ENCODE data around the gene FHAD1.
A peak's percentile ranks its signal among the peaks of the same experiment; 100 is the strongest.

FHAD1 gene

GRCh38 chr1:15249081-15249480 is 2.1 kb downstream of the FHAD1 start:
- DNase-seq, result peak; percentile 46

DNA sequence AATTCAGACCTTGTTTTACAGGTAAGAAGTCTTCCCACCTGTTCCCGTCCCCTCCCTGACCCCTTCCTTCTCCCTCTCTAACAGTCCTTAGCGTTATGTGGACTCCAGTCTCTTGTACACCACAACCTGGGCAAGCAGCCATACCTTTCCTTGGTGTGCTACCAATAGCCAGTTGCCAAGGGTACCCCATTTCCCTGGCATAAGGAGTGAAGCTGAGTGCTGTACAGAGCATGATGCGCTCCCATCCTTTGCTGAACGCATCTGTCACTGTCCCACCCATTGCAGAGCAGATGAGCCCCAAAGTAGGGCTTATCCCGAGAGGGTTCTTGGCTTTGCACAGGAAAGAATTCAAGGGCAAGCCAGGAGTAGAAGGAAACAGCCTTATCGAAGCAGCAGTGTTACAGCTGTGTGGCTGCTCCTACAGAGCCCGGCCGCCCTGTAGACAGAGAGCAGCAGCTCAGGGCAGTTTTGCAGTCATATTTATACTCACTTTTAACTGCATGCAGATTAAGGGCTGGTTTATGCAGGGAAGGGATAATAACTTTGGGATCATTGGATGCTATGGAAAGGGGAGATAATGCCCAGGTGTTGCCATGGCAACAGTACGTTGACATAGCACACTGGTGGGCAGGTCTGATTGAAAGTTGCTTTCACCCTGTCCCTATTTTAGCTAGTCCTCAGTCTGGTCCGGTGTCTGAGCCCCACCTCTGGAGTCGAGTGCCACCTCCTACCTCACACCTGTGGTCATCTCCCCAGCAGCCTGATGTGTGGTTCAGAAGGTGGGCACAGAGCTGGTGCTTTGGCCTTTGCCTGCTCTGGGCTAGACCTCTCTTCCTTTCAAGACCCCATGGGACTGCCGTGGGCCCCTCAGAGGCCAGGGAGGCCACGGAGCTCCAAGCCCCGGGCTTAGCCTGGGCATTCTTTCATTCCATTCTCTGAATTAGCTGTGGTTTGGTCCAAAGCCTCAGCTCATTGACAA is 5.1 kb downstream of the FHAD1 start:
- DNase-seq, result no peak

DNA sequence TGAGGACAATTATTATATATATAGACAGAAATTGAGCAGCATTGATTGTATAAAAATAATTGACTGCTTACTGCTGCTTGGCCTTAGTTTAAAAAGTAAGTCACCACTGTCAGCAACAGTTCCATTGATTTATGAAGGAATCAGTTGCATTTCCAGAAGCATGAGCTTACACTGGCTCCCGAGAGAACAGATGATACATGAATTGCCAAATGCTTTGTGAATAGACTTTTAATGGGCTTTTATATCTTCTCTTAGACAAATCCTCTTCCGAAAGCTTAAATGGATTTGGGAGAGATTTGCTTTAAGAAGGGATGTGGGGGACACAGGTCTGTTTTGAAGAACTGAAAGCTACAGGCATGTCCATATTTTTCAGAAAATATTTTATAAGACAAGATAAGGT is 7.5 kb downstream of the FHAD1 start:
- no peak for DNase-seq

DNA sequence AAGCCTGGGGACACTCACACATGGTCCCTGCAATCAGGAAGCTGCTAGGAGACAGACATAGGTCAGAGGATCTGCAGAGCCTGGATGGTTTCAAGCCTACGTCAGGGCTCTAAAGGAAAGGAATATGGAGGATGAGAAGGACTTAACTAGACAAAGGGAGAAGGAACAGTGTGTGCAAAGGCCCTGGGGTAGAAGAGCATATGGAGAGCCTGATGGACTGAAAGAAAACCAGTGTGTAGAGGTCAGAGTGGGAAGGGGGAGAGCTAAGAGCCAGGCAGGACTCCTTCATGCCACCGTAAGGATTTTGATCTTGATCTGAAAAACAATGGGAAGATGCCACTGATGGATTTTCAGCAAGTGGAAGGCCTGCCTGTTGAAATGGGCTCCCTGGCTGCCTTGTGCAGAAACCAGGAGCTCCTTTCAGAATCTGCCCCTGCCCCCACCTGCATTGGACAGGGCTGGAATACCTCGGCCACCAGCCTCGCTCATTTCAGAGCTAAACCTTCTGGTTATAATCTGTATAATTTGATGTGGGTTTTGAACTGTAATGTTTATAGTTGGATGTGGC is 8.6 kb downstream of the FHAD1 start:
- DNase-seq, result no peak

DNA sequence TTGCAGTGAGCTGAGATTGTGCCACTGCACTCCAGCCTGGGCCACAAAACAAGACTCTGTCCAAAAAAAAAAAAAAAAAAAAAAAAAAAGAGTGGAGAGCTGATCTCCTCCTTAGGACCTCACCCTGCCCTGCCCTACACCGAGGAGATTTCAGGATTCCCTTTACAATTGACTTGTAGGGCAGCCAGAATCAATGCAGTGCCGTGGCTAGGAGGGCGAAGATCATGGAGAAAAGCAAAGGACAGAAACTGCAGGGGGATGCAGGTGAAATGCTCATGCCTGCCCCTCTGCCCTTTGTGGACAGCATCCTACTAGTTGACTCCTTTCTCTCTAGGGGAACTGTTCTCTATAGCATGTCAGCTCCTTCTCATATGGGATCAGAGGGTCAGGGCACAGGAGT is 9.6 kb downstream of the FHAD1 start:
- DNase-seq, result no peak

GRCh38 chr1:15257309-15257708 is 10.3 kb downstream of the FHAD1 start:
- DNase-seq, result no peak

DNA sequence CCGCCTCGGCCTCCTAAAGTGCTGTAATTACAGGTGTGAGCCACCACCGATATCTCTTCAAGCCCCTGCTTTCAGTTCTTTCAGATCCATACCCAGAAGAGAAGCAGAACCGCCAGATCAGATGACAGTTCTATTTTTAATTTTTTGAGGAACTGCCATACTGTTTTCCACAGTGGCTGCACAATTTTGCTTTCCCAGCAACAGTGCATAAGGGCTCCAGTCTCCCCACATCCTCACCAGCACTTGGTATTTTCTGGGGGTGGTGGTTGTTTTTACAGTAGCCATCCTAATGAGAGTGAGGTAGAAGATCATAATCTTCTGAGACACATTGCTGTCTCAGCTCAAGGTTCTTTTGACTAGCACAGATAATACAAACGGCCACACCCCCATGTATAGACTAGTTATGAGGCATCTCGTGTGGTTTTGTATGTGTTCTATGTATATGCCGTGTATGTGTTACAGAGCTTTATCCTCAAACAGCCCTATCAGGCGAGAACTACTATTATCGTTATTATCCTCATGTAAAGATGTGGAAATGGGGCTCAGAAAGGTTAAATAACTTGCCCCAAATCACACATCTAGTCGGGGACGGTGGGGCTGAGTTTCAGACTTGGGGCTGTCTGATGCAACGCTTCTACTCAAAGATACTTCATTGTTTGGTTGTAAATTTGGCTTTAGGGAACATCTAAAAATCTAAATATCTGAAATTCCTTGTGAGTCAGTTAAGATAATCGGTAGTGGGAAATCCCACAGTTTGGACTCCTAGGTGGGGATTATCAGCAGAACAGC is 12.0 kb downstream of the FHAD1 start:
- DNase-seq, result peak; percentile 80

GRCh38 chr1:15259622-15260007 is 12.6 kb downstream of the FHAD1 start:
- no peak for DNase-seq

- peak; percentile 66 for DNase-seq
Measured at GRCh38 chr1:15260418-15261154, 13.6 kb downstream of the FHAD1 start.

DNA sequence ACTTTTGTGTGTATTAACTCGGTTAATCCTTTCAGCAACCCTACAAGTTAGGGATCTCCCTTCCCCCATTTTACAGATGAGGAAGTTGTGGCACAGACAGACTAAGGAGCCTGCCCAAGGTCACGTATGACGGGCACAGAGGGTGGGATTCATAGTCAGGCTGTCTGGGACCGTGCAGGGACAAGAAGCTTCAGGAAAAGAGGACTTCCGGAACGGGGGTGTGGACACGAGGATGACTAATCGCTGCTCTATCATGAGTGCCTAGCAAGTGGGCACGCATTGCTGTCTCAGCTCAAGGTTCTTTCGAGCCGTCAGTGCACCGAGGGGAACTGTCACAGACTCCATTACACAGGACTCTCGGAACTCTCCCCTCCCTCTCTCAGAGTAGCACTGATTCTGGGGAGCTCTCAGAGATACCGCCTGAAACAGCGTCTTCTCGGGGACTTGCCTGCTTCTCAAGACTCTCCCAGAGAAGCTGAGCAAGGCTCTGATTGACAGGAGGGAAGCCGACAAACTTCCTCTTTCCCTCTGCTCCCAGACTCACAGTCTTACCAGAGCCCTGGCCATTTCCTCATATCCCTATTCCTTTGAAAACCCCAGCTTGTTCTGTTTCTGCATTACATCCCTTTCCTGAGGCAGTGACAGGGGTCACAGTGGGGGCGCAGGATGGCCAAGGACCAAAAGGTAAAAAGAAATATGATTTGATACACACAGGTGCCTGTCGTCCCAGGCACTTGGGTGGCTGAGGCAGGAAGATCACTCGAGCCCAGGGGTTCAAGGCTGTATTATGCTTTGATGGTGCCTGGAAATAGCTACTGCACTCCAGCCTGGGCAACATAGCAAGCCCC is 14.4 kb downstream of the FHAD1 start:
- DNase-seq, result peak; percentile 99

DNA sequence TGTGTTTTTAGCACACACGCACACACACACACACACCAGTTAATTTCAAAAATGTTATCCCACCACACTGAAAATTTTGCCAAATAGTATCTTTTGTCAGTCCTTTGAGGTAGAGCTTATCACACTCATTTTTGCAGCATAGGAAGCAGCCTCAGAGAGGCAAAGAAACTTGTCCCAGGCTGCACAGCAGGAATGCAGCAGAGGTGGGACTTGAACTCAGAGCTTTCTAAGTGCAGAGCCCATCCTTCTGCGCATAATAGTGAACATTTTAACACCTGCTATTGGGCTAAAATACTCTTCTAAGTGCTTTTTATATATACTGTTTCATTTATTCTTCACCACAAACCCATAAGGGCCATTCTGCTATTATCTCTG is 15.0 kb downstream of the FHAD1 start:
- no peak for DNase-seq

DNA sequence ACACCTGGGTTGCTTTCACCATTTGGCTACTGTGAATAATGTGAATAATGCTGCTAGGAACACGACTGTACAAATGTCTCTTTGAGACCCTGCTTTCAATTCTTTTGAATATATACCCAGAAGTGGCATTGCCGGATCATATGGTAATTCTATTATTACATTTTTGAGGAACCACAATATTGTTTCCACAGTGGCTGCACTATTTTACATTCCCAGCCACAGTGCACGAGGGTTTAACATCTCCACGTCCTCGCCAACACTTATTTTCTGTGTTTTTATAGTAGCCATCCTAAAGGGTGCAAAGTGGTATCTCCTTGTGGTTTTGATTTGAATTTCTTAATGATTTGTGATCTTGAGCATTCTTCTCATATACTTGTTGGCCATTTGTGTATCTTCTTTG is 15.7 kb downstream of the FHAD1 start:
- DNase-seq, result peak; percentile 43

DNA sequence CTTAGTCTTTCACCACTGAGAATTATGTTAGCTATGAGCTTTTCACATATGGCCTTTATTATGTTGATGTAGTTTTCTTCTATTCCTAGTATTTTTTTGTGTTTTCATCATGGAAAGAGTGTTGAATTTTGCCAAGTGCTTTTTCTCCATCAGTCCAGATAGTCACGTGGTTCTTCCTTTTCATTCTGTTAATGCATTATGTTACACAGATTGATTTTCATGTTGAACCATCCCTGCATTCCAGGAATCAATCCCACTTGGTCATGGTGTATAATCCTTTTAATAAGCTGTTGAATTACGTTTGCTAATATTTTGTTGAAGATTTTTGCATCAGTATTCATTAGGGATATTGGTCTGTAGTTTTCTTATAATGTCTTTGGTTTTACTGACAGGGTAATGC is 17.7 kb downstream of the FHAD1 start:
- no peak for DNase-seq

DNA sequence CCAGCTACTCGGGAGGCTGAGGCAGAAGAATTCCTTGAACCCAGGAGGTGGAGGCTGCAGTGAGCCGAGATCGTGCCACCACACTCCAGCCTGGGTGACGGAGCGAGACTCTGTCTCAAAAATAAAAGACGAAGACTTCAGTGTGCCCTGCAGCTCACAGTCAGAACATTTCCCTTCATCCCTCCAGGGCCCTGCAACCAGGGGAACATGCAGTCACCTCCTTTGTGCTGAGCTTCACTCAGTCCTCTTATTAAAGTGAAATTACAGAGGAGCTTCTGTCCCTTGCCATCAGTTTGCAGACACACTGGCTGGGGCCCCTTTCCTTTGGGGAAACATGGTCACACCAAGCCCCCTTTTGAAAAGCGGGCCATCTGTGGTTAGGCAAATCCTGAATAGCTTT is 24.2 kb downstream of the FHAD1 start:
- no peak for DNase-seq

- DNase-seq, result peak; percentile 87
Measured at GRCh38 chr1:15272009-15272781, 25.2 kb downstream of the FHAD1 start.

- DNase-seq, result no peak
Measured at GRCh38 chr1:15272782-15273127, 25.7 kb downstream of the FHAD1 start.

DNA sequence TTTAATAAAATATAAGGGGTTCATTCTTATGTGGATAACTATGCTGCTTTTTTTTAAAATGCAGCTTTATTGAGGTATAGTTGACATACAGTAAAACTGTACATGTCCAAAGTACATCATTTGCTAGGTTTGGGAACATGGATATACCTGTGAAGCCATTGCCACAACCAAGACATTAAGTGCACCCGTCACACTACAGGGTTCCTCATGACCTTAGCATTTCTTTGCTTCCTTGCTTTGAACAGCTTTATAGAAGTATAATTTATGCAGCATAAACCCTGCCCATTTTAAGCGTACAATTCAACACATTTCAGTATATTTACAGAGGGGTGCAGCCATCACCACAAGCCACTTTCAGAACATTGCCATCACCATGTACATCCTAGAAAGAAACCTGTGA is 26.3 kb downstream of the FHAD1 start:
- DNase-seq, result no peak

DNA sequence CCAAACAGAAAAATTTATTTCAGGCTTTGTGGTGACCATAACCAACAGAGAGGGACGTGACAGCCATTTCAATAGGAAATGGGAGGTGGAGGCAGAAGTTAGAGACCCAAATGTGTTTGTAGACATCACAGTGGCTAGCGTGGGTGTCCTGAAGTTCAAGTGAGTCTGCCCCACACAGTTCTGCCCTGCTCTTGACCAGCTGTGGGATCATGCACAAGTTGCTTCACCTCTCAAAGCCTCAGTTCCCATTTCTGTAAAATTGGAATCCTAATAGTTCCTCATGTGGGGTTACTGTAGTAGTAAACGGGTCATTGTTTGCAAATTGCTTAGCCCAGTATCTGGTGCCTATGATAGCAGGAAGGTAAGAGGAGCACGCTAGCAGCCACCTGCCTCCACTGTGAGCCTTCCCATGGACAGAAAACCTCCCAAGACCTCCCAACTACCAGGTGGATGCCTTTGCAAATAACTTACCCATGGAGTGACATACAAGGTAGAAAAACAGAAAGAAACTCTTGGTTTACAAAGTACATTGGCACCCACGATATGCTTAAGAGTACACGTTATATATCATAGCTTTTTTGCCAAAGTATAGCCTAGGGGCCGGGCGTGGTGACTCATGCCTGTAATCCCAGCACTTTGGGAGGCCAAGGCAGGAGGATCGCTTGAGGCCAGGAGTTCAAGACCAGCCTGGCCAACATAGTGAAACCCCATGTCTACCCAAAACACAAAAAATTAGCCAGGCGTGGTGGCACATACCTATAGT is 29.1 kb downstream of the FHAD1 start:
- DNase-seq, result peak; percentile 96

GRCh38 chr1:15276691-15277446 is 29.8 kb downstream of the FHAD1 start:
- no peak for DNase-seq

- DNase-seq, result peak; percentile 84
Measured at GRCh38 chr1:15277447-15277838, 30.4 kb downstream of the FHAD1 start.

All from inflammatory macrophage treated with lipopolysaccharide for 4 hours (primary cell).